ENCODE measurements around the gene DENND4C.
"Not testable (repeated sequence)": the region's sequence is repeated elsewhere in the genome, so short reads cannot be mapped to it uniquely, and the experiment has no call there.

The DENND4C gene

DNA sequence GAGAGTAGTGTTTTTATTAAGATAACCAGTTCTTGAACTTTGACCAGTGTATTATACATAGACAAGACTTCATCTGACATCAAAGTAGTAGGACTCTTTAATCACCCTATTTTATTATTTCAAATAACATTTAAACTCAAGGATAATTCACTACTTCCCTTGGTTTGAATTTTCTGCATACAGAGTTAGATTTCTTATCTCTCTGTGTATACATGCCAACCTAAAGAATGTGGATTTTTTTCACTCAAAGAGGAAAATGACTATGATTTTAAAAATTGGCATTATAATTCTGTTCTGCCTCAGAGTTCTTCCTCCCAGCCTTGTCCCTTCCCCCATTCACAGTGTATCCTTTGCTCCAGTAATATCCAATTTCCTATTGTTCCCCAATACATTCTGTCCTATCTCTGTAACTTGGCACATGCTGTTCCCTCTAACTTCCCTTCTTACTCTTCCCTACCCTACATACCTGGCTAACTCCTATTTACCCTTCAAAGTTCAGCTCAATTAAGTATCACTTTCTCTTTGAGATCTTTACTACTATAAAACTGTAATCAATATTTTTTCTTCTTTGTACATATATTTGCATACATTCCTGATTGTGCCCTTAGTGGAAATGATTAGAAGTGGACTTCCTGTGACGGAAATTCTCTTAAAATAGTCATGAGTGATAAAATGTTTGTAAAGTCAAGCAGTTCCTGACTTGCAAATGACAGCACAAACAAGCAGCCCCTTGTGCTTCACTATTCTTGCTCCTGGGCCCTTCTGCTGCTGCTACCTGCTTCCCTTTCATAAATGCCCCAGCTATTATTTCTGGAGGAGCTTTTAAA, 38.1 kb upstream of the DENND4C start:
- no peak for FAIRE-seq
- TF ChIP-seq, protein P1, sequence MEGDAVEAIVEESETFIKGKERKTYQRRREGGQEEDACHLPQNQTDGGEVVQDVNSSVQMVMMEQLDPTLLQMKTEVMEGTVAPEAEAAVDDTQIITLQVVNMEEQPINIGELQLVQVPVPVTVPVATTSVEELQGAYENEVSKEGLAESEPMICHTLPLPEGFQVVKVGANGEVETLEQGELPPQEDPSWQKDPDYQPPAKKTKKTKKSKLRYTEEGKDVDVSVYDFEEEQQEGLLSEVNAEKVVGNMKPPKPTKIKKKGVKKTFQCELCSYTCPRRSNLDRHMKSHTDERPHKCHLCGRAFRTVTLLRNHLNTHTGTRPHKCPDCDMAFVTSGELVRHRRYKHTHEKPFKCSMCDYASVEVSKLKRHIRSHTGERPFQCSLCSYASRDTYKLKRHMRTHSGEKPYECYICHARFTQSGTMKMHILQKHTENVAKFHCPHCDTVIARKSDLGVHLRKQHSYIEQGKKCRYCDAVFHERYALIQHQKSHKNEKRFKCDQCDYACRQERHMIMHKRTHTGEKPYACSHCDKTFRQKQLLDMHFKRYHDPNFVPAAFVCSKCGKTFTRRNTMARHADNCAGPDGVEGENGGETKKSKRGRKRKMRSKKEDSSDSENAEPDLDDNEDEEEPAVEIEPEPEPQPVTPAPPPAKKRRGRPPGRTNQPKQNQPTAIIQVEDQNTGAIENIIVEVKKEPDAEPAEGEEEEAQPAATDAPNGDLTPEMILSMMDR (IDR thresholded peaks at IDR 0.05; ENCODE audit: insufficient read depth, missing control alignments) = no peak

DNA sequence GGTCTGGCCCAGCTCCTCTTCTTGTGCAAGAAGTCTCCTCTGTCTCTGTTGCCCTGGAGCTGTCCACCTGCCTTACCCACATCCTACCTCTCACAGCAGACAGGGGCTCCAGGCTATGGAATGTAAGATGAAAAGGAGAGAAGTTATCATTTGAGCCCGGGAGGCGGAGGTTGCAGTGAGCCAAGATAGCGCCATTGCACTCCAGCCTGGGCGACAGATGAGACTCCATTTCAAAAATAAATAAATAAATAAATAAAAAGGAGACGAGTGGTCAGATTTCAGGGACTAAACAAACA, 37.5 kb upstream of the DENND4C start:
- FAIRE-seq = no peak
- no peak for DNase-seq (ENCODE audit: insufficient read length, low spot score)
- TF ChIP-seq, protein P1 (IDR thresholded peaks at IDR 0.05; ENCODE audit: insufficient read depth, missing control alignments) = no peak

More for the DNA sequence above, 38.1 kb upstream of the DENND4C start:
- DNase-seq (ENCODE audit: insufficient read length, low spot score) = no peak

DNA sequence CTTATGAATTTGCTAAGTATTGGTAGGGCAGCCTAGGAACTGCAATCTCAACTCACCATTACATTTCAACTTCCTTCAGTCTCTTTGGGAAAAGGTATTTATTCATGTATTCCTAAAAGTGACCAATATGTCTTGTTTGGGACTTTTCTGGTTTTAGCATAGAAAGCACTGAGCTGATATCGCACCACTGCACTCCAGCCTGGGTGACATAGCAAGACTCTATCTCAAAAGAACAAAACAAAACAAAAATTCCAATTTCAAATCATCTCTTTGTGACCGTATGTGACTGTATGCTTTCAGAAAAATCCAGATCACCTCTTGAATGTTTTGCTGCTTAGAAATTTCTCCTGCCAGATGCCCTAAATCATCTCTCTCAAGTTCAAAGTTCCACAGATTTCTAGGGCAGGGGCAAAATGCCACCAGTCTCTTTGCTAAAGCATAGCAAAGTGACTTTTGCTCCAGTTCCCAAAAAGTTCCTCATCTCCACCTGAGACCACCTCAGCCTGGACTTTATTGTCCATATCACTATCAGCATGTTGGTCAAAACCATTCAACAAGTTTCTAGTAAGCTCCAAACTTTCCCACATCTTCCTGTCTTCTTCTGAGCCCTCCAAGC, 37.0 kb upstream of the DENND4C start:
- DNase-seq (ENCODE audit: insufficient read length, low spot score); FAIRE-seq: not testable (repeated sequence)

DNA sequence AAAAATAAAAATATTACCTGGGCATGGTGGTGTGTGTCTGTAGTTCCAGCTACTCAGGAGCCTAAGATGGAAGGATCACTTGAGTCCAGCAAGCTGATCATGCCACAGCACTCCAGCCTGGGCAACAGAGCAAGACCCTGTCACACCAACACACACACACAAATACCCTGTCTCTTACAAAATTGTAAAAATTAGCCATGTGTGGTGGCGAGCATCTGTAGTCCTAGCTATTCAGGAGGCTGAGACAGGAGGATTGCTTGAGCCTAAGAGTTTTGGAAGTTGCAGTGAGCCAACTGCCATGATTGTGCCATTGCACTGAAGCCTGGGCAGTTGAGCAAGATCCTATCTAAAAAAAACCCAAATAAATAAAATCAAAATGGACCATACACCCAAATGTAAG, 32.1 kb upstream of the DENND4C start:
- TF ChIP-seq, protein P1 (IDR thresholded peaks at IDR 0.05; ENCODE audit: insufficient read depth, missing control alignments) = no peak
- FAIRE-seq = no peak
- no peak for DNase-seq (ENCODE audit: insufficient read length, low spot score)

DNA sequence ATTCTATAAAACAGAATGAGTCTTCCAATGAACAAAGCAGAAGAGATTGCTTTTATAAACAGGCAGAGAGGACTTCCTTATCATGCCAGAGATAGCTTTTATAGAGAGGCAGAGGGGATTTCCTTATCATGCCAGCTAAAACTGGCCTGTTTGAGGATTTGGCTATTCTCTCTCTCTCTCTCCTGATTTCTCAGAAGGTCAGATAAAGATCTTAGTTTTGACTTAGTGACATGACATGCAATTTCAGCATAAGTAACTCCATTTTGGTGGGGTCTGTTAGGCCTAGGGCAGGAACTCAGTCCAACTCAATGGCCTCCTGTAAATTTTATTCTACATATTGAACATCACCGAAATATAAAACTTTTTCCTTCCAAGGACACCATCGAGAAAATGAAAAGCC, 31.5 kb upstream of the DENND4C start:
- FAIRE-seq (no peak), DNase-seq (ENCODE audit: insufficient read length, low spot score) (no peak)
- TF ChIP-seq, protein P1 (IDR thresholded peaks at IDR 0.05; ENCODE audit: insufficient read depth, missing control alignments) = no peak

DNA sequence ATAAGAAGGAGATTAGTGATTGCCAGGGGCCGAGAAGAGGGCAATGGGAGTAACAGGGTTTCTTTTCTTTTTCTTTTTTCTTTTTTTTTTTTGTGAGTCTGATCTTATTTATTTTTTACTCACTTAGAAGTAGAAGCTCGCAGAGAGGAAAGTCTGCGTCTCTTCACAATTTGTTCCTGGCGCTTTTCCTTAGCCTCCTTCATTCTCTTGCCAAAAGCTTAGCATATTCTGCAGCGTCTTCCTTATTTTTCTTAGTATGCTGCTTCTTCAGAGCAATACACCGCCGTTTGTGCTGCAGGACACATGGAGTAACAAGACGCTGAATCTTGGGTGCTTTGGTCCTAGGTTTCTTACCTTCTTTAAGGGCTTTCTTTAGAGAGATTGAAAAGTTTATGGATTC, 30.3 kb upstream of the DENND4C start:
- TF ChIP-seq, protein P1 (IDR thresholded peaks at IDR 0.05; ENCODE audit: insufficient read depth, missing control alignments) = no peak
- FAIRE-seq = no peak
- DNase-seq (ENCODE audit: insufficient read length, low spot score) = no peak

DNA sequence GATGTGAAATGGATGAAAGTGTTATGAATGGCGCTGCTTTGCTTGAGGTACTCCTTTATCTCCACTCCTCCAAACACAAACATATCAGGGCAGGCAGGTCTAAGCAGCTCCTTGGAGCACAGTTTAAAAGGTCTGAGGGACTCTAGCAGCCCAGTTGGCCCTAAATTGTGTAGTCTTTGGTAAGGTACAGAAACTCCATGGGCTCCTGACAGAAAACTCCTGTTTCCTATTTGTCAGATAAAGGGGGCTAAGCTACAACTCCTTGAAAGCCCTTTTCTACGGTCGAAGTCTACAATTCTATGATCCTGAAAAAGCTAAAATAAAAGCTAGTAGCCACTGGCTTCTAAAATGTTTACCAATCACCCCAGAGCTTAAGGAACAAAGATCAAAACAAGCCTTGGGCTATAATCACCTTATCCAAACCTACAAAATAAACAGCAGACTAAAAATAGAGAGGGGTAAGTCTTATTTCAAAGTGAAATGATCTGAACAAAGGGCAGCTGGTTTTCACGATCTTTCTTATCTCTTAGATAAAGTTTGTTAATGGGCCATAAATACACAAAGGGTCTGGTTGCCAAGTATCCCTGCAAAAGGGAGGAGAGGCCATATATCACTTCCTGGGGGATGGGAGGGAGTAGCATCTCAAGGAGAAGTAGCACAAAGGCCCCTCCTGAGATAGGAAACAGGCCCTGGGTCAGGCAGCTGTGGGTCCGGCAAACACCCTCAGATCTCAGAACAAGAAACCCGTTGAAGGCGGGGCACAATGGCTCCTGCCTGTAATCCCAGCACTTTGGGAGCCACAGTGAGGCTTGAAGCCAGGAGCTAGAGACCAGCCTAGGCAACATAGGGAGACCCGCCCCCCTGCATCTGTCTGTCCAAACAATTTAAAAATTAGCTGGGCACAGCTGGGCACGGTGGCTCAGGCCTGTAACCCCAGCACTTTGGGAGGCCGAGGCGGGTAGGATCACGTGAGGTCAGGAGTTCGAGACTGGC, 28.3 kb upstream of the DENND4C start:
- DNase-seq (ENCODE audit: insufficient read length, low spot score) (peak; percentile 23), FAIRE-seq (no peak)
- TF ChIP-seq, protein P1 (IDR thresholded peaks at IDR 0.05; ENCODE audit: insufficient read depth, missing control alignments) = no peak

Data from D721Med (cell line).